GM13977 (cell line): ENCODE data around the gene CD300E.

Experiments used
- DNase-seq: peaks from one replicate; pipeline ENCODE4 v3.0.0; 2012; ENCODE audit warnings: low spot score
- in situ Hi-C: fragments of 300-500 bp; cut with MboI; formaldehyde crosslinking; loops from one replicate; pipeline ENCODE4 v1.12.0; 2022; ENCODE audit warnings: low sequenced_read_pairs, low pct_unique_long_range_greater_than_20kb, mixed read lengths, inconsistent platforms; ENCODE audit not compliant: unreplicated experiment
- TF ChIP-seq, protein P1 (sequence below): IDR thresholded peaks from 2 replicates; pipeline ENCODE4 v1.5.1; 2012; ENCODE audit warnings: mild to moderate bottlenecking, control low read depth; ENCODE audit not compliant: insufficient read depth; ENCODE audit errors: extremely low read depth, missing control alignments

Gene CD300E

DNA sequence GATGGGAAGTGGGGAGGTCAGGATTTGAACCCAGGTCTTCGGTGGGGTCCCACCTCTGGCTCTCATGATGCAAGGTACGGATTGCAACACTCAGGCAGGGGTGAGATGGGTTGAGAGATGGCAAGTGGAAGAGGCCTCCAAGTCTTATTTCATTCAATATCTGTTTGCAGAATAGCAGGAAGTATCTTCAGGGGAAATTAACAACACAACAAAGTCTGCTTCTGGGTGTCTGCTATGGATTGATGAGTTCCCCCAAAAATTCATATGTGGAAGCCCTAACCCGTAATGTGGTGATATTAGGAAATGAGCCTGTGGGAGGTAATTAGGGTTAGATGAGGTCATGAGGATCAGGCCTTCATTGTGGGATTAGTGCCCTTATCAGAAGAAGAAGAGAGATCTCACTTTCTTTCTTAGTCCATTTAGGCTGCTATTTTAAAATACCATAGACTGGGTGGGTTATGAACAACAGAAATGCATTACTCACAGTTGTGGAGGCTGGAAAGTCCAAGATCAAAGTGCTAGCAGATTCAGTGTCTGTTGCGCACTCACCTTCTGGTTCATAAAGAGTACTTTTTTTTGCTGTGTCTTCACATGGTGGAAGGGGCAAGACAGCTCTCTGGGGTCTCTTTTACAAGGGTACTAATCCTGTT is 51.8 kb downstream of the CD300E start:
- DNase-seq: no peak
- in situ Hi-C loops: no loop called here
- TF ChIP-seq, protein P1, sequence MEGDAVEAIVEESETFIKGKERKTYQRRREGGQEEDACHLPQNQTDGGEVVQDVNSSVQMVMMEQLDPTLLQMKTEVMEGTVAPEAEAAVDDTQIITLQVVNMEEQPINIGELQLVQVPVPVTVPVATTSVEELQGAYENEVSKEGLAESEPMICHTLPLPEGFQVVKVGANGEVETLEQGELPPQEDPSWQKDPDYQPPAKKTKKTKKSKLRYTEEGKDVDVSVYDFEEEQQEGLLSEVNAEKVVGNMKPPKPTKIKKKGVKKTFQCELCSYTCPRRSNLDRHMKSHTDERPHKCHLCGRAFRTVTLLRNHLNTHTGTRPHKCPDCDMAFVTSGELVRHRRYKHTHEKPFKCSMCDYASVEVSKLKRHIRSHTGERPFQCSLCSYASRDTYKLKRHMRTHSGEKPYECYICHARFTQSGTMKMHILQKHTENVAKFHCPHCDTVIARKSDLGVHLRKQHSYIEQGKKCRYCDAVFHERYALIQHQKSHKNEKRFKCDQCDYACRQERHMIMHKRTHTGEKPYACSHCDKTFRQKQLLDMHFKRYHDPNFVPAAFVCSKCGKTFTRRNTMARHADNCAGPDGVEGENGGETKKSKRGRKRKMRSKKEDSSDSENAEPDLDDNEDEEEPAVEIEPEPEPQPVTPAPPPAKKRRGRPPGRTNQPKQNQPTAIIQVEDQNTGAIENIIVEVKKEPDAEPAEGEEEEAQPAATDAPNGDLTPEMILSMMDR: no peak

DNA sequence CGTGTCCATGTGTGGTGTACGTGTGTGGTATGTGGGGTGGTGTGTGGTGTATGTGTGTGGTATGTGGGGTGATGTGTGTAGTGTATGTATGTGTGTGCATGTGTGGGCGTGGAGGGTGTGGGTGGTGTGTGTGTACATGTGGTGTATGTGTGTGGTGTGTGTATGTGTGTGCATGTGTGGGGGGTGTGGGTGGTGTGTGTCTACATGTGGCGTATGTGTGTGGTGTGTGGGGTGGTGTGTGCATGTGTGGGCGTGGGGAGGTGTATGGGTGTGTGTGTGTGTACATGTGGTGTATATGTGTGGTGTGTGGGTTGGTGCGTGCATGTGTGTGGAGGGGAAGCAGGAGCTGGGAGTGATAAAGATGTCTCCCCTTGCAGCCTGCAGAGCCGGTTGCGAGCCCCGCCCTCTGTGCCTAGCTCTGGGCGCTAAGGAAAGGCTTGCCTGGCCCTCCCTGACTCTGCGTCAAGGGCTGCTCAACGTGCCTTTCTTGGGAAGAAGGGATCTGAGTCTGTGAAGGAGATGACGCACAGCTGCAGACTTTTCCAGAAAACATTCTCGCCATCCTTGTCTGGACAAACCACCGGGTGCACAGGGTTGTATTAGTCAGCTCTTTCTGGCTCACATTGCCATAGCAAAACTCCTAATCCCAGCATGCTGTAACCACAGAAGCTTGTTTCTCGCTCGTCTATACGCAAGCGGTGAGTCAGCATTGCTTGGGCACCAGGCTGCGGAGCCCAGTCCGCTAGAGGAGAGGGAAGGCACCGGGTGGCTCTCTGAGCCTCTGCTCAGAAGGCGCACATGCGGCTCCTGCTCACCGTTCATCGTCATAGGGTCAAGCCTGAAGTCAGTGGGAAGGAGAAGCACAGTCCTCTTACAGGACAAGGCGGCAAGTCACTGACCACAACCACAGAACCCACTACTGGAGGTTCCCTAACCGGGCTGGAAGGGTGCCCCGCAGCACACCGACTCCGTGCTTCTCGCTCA is 54.2 kb downstream of the CD300E start:
- no peak for DNase-seq
- TF ChIP-seq, protein P1: no peak
- in situ Hi-C loops: no loop called here

DNA sequence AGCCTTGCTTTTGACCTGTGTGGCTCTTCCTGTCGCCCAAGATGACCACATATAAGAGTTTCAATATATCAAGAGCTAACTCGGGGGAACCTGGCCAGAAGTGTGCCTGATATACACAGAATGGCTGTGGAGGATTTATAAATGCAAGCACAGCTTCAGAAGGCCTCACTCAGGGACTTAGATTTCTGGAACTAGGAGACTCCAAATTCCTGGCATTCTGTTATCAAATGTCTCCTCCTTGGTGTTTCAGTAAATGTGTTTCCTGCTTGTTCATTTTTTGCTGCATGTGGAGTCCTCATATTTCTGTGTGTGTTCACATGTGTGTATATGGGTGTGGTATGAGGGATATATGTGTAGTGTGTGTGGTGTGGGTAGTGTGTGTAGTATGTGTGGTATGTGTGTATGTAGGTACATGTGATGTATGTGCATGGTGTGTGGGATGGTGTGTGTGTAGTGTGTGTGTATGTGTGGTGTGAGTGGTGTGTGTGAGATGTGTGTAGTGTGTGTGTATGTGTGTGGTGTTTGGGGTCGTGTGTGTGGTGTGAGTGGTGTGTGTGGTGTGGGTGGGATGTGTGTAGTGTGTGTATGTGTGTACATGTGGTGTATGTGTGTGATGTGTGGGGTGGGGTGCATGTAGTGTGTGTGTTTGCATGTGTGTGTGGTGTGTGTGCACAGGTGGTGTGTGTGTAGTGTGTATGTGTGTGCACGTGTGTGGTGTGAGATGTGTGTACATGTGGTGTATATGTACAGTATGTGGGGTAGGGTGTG is 55.2 kb downstream of the CD300E start:
- no peak for DNase-seq
- in situ Hi-C loops: no loop called here
- TF ChIP-seq, protein P1: no peak

DNA sequence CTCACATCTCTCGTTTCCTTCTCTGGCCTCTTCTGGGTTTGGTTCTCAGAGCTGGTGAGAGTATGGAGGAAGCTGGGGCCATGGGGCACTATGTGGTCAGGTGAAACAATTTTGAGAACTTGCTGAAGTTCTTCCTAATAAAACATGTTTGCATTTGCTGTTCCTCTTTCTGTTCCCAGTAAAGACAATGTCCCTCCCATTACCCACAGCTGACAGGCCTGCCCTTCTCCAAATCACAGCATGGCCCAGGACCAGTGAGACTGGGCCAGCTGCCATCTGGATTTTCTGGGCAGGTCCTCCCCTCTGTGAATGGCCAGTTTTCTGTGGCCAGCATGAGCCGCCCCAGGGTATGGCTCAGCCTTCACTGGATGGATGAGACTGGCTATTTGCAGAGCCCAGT is 56.1 kb downstream of the CD300E start, which contains the start of gene CD300H:
Gene CD300H, minus strand, starts transcription at position 113 of the 400 bp plus-strand sequence.
- TF ChIP-seq, protein P1: no peak
- no peak for DNase-seq
- in situ Hi-C loops: no loop called here

DNA sequence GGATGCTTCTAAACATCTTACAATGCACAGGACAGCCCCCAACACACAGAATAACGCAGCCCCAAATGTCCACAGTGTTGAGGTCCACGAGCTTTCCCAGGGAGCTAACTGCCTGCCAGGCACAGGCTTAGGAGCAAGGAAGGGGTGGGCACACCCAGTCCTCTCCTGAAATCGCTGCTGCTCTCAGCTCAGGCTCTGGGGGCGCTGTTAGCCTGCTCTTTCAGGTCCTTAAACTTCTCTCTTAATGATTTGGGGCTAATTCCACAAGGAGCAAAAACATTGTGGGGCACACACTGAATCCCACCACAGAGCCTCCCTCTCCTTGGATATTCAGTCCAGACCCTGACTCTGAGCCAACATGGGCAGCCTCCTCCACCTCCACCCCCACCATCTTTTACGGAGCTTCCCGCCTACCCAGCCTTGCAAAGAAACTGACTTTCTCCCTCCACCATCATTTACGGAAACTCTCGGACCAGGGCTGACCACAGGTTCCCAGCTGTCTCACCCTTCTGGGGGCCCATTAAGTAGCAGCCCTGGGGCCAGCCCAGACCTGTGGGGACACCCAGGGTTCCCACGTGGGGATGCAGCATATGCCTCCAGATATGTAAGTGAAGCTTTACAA is 57.3 kb downstream of the CD300E start:
- in situ Hi-C loops: no loop called here
- TF ChIP-seq, protein P1: peak; percentile 87
- peak; percentile 50 for DNase-seq

DNA sequence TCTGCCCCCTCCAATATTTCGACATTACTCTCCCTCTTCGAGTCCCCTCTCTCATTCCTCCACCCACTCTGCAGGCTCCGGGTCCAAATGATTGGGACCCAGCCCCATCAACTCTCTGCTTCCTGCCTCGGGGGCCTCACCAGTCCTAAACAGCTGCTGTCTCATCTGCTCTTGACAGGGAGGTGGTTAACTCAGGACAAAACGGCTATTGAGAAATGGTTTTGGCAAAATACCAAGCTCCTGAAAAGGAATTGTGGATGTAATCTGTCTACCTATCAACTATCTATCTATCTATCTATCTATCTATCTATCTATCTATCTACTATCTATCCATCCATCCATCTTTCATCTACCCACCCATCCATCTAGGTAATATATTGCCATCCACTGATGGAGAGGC is 58.4 kb downstream of the CD300E start:
- in situ Hi-C loops: no loop called here
- TF ChIP-seq, protein P1: no peak
- no peak for DNase-seq
